HG03565 (cell line): Measurements from ENCODE around the gene DUSP10.

Experiments
- ATAC-seq: cut with Tn5 transposase; IDR thresholded peaks from one replicate; pipeline ENCODE4 v1.9.1; 2021; ENCODE audit warnings: mild to moderate bottlenecking, moderate library complexity; ENCODE audit not compliant: unreplicated experiment

Gene DUSP10

GRCh38 chr1:221697923-221698425, 43.9 kb downstream of the DUSP10 start:
- ATAC-seq: no peak

GRCh38 chr1:221696718-221697461, 45.0 kb downstream of the DUSP10 start:
- no peak for ATAC-seq

- ATAC-seq: no peak
Measured at GRCh38 chr1:221696027-221696426, 45.9 kb downstream of the DUSP10 start.

GRCh38 chr1:221695301-221695700, 46.6 kb downstream of the DUSP10 start:
- no peak for ATAC-seq

- ATAC-seq: no peak
Measured at GRCh38 chr1:221694109-221694508, 47.8 kb downstream of the DUSP10 start.

GRCh38 chr1:221693087-221693486, 48.8 kb downstream of the DUSP10 start:
- no peak for ATAC-seq

GRCh38 chr1:221692643-221693042, 49.2 kb downstream of the DUSP10 start:
- ATAC-seq: no peak

- no peak for ATAC-seq
Measured at GRCh38 chr1:221691261-221691660, 50.6 kb downstream of the DUSP10 start.

- no peak for ATAC-seq
Measured at GRCh38 chr1:221690858-221691257, 51.0 kb downstream of the DUSP10 start.

GRCh38 chr1:221689138-221689537, 52.8 kb downstream of the DUSP10 start:
- ATAC-seq: no peak

GRCh38 chr1:221688488-221688843, 53.4 kb downstream of the DUSP10 start:
- no peak for ATAC-seq

- ATAC-seq: no peak
Measured at GRCh38 chr1:221687836-221688487, 53.9 kb downstream of the DUSP10 start.

- no peak for ATAC-seq
Measured at GRCh38 chr1:221683681-221684080, 58.2 kb downstream of the DUSP10 start.

- no peak for ATAC-seq
Measured at GRCh38 chr1:221680085-221680484, 61.8 kb downstream of the DUSP10 start.

- no peak for ATAC-seq
Measured at GRCh38 chr1:221678014-221678413, 63.9 kb downstream of the DUSP10 start.

GRCh38 chr1:221675880-221676800, 65.7 kb downstream of the DUSP10 start:
- no peak for ATAC-seq

GRCh38 chr1:221672965-221673364, 68.9 kb downstream of the DUSP10 start:
- ATAC-seq: no peak

- no peak for ATAC-seq
Measured at GRCh38 chr1:221672239-221672645, 69.6 kb downstream of the DUSP10 start.

GRCh38 chr1:221670081-221670480, 71.8 kb downstream of the DUSP10 start:
- no peak for ATAC-seq

- no peak for ATAC-seq
Measured at GRCh38 chr1:221669441-221669840, 72.4 kb downstream of the DUSP10 start.

- peak; percentile 88 for ATAC-seq
Measured at GRCh38 chr1:221667504-221667903, 74.4 kb downstream of the DUSP10 start.
